H1 (cell line): Measurements from ENCODE around the gene RNF113B. TPM values are rescaled to one million over a fixed set of nuclear protein-coding genes. Genes with fewer than 3 reads are reported as not detected.

Source experiments
- RBBP5 ChIP-seq: IDR thresholded peaks from 2 replicates; pipeline ENCODE4 v1.7.1; 2012; ENCODE audit warnings: low read depth, mild to moderate bottlenecking, inconsistent platforms, low read length, moderate library complexity, borderline replicate concordance
- RFX5 ChIP-seq: IDR thresholded peaks from 2 replicates; pipeline ENCODE4 v1.6.1; 2011; ENCODE audit warnings: low read depth, low read length, improper control_type of control experiment, borderline replicate concordance
- microRNA-seq, 2 experiments: library from miRNA; unstranded; fragments of <30 nt; microRNA quantifications; one replicate each; pipeline versions ENCODE4 to v1.2.0, GENCODE V29; 2016 to 2020; ENCODE audit warnings: borderline microRNAs expressed in 2 of 2, borderline number of aligned reads in 2 of 2, borderline replicate concordance in 1 of 2
- polyA plus RNA-seq, 7 experiments: library from polyadenylated mRNA; depleted of rRNA in 3 of 7; stranded (reverse) in 5 of 7; unstranded in 2 of 7; fragments of >200 nt in 5 of 7; fragments of 200-250 nt in 2 of 7; gene quantifications; 1 replicate in 5 of 7; 2 replicates in 1 of 7; 4 replicates in 1 of 7; pipeline versions ENCODE4 v1.2.1 to v1.2.3, GENCODE V29; 2011 to 2013; ENCODE audit warnings: missing spikeins in 2 of 7, mixed read lengths in 2 of 7
- small RNA-seq: library from polyadenylated mRNA; stranded (forward); fragments of <200 nt; extraction: miRNeasy Mini kit (QIAGEN cat#:217004); gene quantifications from one replicate; pipeline ENCODE3, GENCODE V24; 2013; ENCODE audit not compliant: insufficient read depth
- total RNA-seq: library from RNA; stranded (reverse); fragmentation: NEBNext Ultra II Directional; extraction: Animal tissue kit (Norgen Biotek cat#: 25700); gene quantifications from 2 replicates; pipeline ENCODE4 v1.2.1, GENCODE V29; 2021

RNF113B gene
- total and polyA plus RNA-seq, 2 of the 8 experiments (the other 6 are each of a cell fraction or from before 2014, with no cell fraction given) = not detected

DNA sequence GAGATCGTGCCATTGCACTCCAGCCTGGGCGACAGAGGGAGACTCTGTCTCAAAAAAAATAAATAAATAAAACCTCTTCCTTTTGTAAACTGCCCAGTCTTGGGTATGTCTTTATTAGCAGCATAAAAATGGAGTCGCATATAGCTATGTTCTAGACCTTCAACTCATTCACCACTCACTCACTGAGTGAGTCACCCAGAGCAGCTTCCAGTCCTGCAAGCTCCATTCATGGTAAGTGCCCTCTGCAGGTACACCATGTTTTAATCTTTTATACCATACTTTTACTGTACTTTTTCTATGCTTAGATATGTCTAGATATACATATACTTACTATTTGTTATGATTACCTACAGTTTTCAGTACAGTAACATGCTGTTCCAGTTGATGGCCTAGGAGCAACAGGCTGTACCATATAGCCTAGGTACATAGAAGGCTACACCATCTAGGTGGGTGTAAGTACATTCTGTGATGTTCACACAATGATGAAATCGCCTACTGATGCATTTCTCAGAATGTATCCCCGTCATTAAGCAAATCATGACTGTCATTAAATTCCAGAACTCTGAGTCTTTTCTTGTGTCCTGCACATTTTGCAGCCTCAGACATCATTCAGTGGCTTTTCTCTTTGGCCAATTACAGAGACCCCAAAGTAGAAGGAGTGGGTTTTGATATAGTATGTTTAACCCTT lies 47.9 kb downstream of the RNF113B start (continued):
- TF ChIP-seq RBBP5 (no peak), RFX5 (no peak)

Small RNA genes within 50 kb of the gene (microRNA-seq; reads per million reads assigned to microRNA genes)
- 0 reads per million in 2 experiments for gene MIR3170

Small RNA genes within 50 kb of the gene (small RNA-seq; reads per million reads assigned to genes)
- 4.1 reads per million, percentile 53 among the genes with 10 or more reads in this experiment for gene MIR3170

Other genes starting within 250 kb of the RNF113B start
- 388 and 410 TPM in 2 replicates for gene IPO5, start 223.6 kb downstream of the RNF113B start, total RNA-seq
- 106 and 143 TPM in 2 replicates for gene IPO5, start 223.6 kb downstream of the RNF113B start, polyA plus RNA-seq (2011; rRNA removed)
- 97.9 and 104 TPM in 2 replicates for gene FARP1, start 34.2 kb downstream of the RNF113B start, total RNA-seq
- gene FARP1, start 34.2 kb downstream of the RNF113B start, polyA plus RNA-seq (2011; rRNA removed) = 24.7 and 29.6 TPM in 2 replicates